Fibroblast of lung (primary cell): Measurements from ENCODE around the gene GATC.

Experiments
- EZH2 ChIP-seq: IDR thresholded peaks from 2 replicates; pipeline ENCODE4 v1.5.1; 2012; ENCODE audit warnings: low read length, control low read depth, mild to moderate bottlenecking; ENCODE audit errors: missing control alignments
- TF ChIP-seq, protein P1 (sequence below), 2 donors: IDR thresholded peaks in 1 of 2; conservative IDR thresholded peaks in 1 of 2; 1 replicate in 1 of 2; 2 replicates in 1 of 2; pipeline ENCODE4 v1.5.1; 2011 to 2012; ENCODE audit warnings: low read length in 2 of 2, control low read depth in 1 of 2, inconsistent platforms in 1 of 2, low read depth in 1 of 2, mild to moderate bottlenecking in 1 of 2

DNA sequence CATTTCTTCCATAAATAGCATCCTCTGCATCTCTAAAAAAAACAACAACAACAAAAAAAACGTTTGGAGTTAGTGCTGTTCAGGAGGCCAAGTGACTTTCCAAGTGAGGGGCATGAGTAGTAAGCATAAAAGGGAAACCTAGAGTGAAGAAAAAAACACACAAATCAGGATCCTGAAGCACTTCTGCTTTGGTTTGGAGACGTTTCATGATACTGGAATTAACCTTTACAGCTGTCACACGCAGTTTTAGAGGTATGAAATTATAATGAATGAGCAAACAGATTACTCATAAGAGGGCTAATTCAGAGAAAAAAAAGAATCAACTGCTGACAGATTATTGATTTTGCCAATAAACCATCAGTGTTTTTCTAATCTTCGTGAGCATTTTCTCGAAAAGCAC lies 19.5 kb downstream of the GATC start:
- TF ChIP-seq, protein P1, sequence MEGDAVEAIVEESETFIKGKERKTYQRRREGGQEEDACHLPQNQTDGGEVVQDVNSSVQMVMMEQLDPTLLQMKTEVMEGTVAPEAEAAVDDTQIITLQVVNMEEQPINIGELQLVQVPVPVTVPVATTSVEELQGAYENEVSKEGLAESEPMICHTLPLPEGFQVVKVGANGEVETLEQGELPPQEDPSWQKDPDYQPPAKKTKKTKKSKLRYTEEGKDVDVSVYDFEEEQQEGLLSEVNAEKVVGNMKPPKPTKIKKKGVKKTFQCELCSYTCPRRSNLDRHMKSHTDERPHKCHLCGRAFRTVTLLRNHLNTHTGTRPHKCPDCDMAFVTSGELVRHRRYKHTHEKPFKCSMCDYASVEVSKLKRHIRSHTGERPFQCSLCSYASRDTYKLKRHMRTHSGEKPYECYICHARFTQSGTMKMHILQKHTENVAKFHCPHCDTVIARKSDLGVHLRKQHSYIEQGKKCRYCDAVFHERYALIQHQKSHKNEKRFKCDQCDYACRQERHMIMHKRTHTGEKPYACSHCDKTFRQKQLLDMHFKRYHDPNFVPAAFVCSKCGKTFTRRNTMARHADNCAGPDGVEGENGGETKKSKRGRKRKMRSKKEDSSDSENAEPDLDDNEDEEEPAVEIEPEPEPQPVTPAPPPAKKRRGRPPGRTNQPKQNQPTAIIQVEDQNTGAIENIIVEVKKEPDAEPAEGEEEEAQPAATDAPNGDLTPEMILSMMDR (conservative IDR thresholded peaks at IDR 0.05 in 1 of 2, IDR thresholded peaks at IDR 0.05 in 1 of 2; ENCODE audit: low read depth in 1 of 2, low read length in 2 of 2): no peak
- no peak for TF ChIP-seq EZH2
